Brain microvascular endothelial cell (primary cell): ENCODE measurements around the gene TCERG1.

Experiments used
- DNase-seq: peaks from one replicate; pipeline ENCODE4 v3.0.0-alpha.2; 2020
- H3K27ac ChIP-seq: fragments of 250-450 bp; sonication (Bioruptor Pico); 2 replicates; pipeline ENCODE4 v1.5.1; 2020; ENCODE audit warnings: mild to moderate bottlenecking, moderate library complexity
- H3K27me3 ChIP-seq: fragments of 250-450 bp; sonication (Bioruptor Pico); replicated peaks from 2 replicates; pipeline ENCODE4 v1.5.1; 2020; ENCODE audit warnings: mild to moderate bottlenecking
- H3K36me3 ChIP-seq: fragments of 250-450 bp; sonication (Bioruptor Pico); replicated peaks from 2 replicates; pipeline ENCODE4 v1.5.1; 2020; ENCODE audit warnings: mild to moderate bottlenecking
- H3K4me3 ChIP-seq: 2 replicates; pipeline ENCODE4 v1.5.1; 2011; ENCODE audit warnings: low read depth, mild to moderate bottlenecking, control low read depth, low read length, moderate library complexity
- in situ Hi-C: cut with HindIII; loops from 2 replicates; pipeline ENCODE4 v1.10.0; 2017; ENCODE audit warnings: low sequenced_read_pairs, low pct_ligation_motif_present
- TF ChIP-seq, protein P1 (sequence below): IDR thresholded peaks from 2 replicates; pipeline ENCODE4 v1.5.1; 2011; ENCODE audit warnings: low read depth, mild to moderate bottlenecking, moderate library complexity, low read length, control low read depth, inconsistent platforms; ENCODE audit errors: missing control alignments

TCERG1 gene

DNA sequence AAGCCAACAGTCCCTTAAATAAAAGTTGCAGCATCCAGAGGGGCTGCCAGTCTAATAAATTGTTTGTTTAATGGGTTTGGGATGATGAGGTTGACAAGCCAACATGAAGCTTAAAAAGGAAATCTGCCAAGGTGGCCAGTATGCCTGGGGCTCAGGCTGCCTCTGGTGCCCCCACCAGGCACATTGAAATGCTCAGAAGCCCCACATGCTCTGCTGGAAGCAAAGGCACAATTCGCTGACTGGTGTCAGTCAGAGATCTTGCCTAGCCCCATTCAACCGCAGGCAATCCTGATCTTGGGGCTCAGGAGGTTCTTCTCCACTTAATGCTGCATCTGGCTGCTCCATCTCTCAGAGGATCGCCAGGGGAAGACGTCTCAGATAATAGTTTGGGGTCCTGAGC, 44.2 kb upstream of the TCERG1 start:
- no peak overlapping the region for H3K27ac ChIP-seq
- no peak overlapping the region for H3K4me3 ChIP-seq
- TF ChIP-seq, protein P1, sequence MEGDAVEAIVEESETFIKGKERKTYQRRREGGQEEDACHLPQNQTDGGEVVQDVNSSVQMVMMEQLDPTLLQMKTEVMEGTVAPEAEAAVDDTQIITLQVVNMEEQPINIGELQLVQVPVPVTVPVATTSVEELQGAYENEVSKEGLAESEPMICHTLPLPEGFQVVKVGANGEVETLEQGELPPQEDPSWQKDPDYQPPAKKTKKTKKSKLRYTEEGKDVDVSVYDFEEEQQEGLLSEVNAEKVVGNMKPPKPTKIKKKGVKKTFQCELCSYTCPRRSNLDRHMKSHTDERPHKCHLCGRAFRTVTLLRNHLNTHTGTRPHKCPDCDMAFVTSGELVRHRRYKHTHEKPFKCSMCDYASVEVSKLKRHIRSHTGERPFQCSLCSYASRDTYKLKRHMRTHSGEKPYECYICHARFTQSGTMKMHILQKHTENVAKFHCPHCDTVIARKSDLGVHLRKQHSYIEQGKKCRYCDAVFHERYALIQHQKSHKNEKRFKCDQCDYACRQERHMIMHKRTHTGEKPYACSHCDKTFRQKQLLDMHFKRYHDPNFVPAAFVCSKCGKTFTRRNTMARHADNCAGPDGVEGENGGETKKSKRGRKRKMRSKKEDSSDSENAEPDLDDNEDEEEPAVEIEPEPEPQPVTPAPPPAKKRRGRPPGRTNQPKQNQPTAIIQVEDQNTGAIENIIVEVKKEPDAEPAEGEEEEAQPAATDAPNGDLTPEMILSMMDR = no peak
- in situ Hi-C loops = no loop called here
- H3K27me3 ChIP-seq = no peaks in the 10 kb centered on the region
- no peaks in the 10 kb centered on the region for H3K36me3 ChIP-seq
- no peak for DNase-seq

DNA sequence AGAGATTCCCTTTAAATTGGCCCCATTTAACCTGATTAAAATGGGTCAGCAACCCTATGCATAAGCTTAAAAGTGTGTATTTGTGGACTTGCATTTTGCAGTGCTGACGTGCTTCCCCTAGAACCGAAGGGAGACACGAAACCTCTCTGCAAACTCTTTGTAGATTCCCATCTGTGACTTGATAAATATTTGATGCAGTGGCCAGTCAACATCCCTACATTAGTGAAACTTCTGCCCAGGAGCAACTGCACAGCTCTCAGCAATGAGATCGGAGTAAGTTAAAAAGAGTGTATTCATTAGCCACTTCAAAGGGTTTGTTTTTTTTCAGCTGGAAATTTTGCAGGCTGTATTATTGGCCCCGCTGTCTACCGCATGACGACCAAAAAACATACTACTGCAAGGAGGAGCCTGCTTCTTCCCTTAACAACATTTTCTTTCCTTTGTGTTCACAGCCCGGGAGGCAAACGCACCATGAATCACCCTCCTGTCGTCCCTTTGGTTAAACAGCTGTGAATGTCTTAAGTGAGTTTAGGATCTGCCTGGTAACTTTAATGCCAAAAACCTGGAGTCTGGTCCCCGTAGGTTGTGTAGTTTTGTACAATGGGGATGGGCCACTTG, 38.0 kb upstream of the TCERG1 start:
- Histone ChIP-seq H3K27me3 (no peaks in the 10 kb centered on the region), H3K27ac (no peak overlapping the region), H3K36me3 (no peaks in the 10 kb centered on the region), H3K4me3 (peak overlapping the region; percentile 31)
- peak; percentile 35 for DNase-seq
- in situ Hi-C loops = no loop called here
- TF ChIP-seq, protein P1 = no peak

DNA sequence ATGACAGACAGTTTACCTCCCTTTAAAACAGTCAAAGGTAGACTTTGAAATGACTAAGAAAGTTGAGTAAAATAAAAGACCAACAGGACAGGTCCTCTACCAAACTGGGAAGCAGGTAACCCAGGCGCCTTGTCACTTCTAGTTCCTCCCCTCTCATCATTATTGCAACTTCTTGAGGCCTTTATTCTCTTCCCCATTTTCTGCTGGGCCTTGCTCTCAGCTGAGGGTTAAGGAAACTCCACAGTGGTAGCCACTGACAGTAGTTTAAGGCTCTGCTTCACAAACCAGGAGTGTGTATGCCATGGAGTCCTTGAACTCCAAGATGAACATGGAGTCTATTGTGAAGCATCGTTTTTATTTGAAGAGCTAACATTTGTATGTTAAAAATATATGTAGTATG, 36.9 kb upstream of the TCERG1 start:
- Histone ChIP-seq H3K4me3 (no peak overlapping the region), H3K36me3 (no peaks in the 10 kb centered on the region), H3K27ac (no peak overlapping the region), H3K27me3 (no peaks in the 10 kb centered on the region)
- DNase-seq = no peak
- in situ Hi-C loops = no loop called here
- TF ChIP-seq, protein P1 = no peak

DNA sequence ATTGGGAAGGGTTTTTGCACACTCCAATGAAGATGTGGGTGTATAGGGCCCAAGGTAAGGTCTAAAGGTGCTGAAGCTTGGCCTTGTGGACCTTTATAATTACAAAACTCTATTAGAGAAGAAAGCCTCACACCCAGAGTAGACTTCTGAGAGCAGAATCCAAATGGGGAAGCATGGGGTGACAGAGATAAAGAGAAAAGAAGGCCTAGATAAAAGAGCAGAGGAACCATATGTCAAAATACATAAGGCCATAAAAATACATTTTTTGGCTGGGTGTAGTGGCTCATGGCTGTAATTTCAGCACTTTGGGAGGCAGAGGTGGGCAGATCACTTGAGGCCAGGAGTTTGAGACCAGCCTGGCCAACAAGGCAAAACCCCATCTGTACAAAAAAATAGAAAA, 27.4 kb upstream of the TCERG1 start:
- DNase-seq = no peak
- Histone ChIP-seq H3K4me3 (no peak overlapping the region), H3K27ac (no peak overlapping the region), H3K36me3 (no peaks in the 10 kb centered on the region), H3K27me3 (no peaks in the 10 kb centered on the region)
- in situ Hi-C loops = no loop called here
- TF ChIP-seq, protein P1 = no peak

DNA sequence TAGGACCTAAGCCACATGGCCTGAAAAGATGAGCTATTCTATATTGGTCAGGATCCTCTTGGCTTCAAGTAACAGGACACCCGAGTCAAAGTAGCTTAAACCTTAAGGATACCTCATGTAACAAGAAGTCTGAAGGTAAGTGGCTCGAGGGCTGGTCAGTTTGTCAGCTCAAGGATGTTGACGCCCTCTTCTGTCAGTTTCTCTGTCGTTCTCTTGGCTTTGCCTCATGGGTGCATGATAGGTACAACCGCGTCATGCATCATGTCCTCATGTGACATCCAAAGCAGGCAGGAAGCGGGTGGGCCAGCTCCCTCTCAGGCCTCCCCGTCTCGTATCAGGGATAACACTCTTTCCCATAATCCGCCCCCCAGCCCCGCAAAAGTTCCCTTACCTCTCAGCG, 22.1 kb upstream of the TCERG1 start:
- TF ChIP-seq, protein P1 = no peak
- Histone ChIP-seq H3K27me3 (no peaks in the 10 kb centered on the region), H3K36me3 (no peaks in the 10 kb centered on the region), H3K4me3 (no peak overlapping the region), H3K27ac (no peak overlapping the region)
- in situ Hi-C loops = no loop called here
- no peak for DNase-seq

DNA sequence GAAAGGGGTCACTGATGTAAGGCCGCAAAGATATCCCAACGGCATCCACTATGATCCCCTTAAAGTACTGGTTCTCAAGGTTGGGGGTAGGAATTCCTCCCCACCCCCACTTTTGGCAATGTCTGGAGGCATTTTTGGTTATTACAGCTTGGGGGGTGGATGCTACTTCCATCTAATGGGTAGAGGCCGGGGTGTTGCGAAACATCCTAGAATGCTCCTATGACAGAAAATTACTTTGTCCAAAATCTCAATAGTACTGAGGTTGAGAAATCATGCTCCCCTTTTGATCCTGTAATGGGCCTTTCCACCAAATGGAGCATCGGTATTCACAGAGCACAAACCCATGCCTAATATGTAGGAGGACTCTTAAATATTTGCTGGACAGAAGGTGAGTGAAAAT, 20.8 kb upstream of the TCERG1 start:
- in situ Hi-C loops = no loop called here
- Histone ChIP-seq H3K36me3 (no peaks in the 10 kb centered on the region), H3K4me3 (no peak overlapping the region), H3K27ac (no peak overlapping the region), H3K27me3 (no peaks in the 10 kb centered on the region)
- TF ChIP-seq, protein P1 = no peak
- DNase-seq = no peak
